HL-60 (cell line): ENCODE measurements around the gene TMEM60.

ENCODE experiments used
- CTCF ChIP-seq: IDR thresholded peaks from one replicate; pipeline ENCODE4 v1.5.1; 2011; ENCODE audit warnings: low read length, control low read depth, inconsistent platforms; ENCODE audit not compliant: insufficient read depth
- GABPA ChIP-seq: IDR thresholded peaks from 2 replicates; pipeline ENCODE4 v1.6.1; 2012; ENCODE audit warnings: low read depth
- POLR2AphosphoS5 ChIP-seq: IDR thresholded peaks from 2 replicates; pipeline ENCODE4 v1.6.1; 2012; ENCODE audit warnings: low read depth
- SPI1 ChIP-seq: IDR thresholded peaks from 2 replicates; pipeline ENCODE4 v1.6.1; 2012; ENCODE audit warnings: low read depth, mild to moderate bottlenecking, borderline replicate concordance
- TF ChIP-seq, protein P1 (sequence below): IDR thresholded peaks from 2 replicates; pipeline ENCODE4 v1.6.1; 2012; ENCODE audit warnings: low read depth; ENCODE audit not compliant: insufficient replicate concordance

DNA sequence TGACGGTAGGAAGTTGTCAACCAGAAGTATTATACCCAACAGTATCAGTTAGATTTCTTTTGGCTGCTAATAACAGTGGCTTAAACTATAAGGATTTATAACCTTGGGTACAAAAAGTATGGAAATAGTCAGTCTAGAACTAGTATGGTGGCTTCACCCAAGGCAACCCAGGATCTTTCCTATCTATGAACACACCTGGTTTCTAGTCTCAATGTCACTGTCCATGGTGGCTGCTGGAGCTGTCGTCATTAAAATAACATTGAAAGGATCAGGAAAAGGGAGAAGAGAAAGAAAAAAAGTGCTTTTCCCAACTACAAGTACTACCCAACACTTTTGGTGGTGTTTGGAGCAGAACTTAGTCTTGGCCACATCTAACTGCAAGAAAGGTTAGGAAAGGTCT is 28.1 kb upstream of the TMEM60 start:
- no peak for TF ChIP-seq CTCF
- TF ChIP-seq, protein P1, sequence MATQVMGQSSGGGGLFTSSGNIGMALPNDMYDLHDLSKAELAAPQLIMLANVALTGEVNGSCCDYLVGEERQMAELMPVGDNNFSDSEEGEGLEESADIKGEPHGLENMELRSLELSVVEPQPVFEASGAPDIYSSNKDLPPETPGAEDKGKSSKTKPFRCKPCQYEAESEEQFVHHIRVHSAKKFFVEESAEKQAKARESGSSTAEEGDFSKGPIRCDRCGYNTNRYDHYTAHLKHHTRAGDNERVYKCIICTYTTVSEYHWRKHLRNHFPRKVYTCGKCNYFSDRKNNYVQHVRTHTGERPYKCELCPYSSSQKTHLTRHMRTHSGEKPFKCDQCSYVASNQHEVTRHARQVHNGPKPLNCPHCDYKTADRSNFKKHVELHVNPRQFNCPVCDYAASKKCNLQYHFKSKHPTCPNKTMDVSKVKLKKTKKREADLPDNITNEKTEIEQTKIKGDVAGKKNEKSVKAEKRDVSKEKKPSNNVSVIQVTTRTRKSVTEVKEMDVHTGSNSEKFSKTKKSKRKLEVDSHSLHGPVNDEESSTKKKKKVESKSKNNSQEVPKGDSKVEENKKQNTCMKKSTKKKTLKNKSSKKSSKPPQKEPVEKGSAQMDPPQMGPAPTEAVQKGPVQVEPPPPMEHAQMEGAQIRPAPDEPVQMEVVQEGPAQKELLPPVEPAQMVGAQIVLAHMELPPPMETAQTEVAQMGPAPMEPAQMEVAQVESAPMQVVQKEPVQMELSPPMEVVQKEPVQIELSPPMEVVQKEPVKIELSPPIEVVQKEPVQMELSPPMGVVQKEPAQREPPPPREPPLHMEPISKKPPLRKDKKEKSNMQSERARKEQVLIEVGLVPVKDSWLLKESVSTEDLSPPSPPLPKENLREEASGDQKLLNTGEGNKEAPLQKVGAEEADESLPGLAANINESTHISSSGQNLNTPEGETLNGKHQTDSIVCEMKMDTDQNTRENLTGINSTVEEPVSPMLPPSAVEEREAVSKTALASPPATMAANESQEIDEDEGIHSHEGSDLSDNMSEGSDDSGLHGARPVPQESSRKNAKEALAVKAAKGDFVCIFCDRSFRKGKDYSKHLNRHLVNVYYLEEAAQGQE: peak; percentile 87
- TF ChIP-seq POLR2AphosphoS5: no peak
- TF ChIP-seq GABPA: no peak
- TF ChIP-seq SPI1: no peak
